ENCODE measurements around the gene HLF. TPM values are rescaled to one million over a fixed set of nuclear protein-coding genes. Genes with fewer than 3 reads are reported as not detected.

HLF gene
- total RNA-seq, 1 experiment from 2014 or later, result 3.2 TPM

DNA sequence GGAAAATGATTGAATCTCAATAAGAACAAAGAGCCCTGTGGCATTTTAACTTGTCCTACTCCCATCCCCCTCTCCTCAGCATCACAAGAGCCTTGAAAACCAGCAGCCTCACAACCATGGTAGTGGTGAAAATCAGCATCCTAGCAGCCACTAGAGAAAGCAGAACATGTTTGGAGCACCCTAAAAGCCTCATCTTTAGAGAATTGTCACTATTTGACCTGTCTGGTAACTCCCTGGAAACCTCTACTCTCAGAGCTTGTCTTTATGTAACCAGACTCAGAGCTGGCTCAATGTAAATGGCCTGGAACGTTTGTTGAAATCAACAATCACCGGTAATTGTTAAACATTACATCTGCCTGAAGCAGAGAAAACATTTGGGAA lies 86.1 kb downstream of the HLF start:
- Histone ChIP-seq H3K4me1 (ENCODE audit: insufficient read depth, low read length, poor library complexity, severe bottlenecking) (peaks cover 19% of the 10 kb centered on the region), H3K27me3 (replicated peaks; ENCODE audit: insufficient read depth, low read depth, low read length, poor library complexity) (no peaks in the 10 kb centered on the region), H3K4me3 (ENCODE audit: low read depth, low read length, poor library complexity, severe bottlenecking) (no peak overlapping the region), H3K27ac (ENCODE audit: low read depth, low read length, poor library complexity, severe bottlenecking) (no peak overlapping the region), H3K36me3 (ENCODE audit: insufficient read depth, low read length, poor library complexity, severe bottlenecking) (no peaks in the 10 kb centered on the region), H3K9me3 (ENCODE audit: low read depth, low read length, poor library complexity, severe bottlenecking) (no peaks in the 10 kb centered on the region)
- ChIA-PET POLR2A (ENCODE audit: low non-redundant PET) (no interaction called here), CTCF (interaction anchor here (0.6 kb wide), 1 partner anchor 113 kb away, joined by 3 read pairs; no protein-coding TSS in a partner anchor)
- TF ChIP-seq, protein P1, sequence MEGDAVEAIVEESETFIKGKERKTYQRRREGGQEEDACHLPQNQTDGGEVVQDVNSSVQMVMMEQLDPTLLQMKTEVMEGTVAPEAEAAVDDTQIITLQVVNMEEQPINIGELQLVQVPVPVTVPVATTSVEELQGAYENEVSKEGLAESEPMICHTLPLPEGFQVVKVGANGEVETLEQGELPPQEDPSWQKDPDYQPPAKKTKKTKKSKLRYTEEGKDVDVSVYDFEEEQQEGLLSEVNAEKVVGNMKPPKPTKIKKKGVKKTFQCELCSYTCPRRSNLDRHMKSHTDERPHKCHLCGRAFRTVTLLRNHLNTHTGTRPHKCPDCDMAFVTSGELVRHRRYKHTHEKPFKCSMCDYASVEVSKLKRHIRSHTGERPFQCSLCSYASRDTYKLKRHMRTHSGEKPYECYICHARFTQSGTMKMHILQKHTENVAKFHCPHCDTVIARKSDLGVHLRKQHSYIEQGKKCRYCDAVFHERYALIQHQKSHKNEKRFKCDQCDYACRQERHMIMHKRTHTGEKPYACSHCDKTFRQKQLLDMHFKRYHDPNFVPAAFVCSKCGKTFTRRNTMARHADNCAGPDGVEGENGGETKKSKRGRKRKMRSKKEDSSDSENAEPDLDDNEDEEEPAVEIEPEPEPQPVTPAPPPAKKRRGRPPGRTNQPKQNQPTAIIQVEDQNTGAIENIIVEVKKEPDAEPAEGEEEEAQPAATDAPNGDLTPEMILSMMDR (conservative IDR thresholded peaks at IDR 0.05; ENCODE audit: low read depth, low read length), result no peak
- no peak for TF ChIP-seq EZH2 (IDR thresholded peaks at IDR 0.05; ENCODE audit: borderline replicate concordance, low read depth, low read length, poor library complexity, severe bottlenecking)
- DNase-seq (ENCODE audit: low spot score), result no peak
- BruUV-seq (replicated peaks), result no TSS peak
- intact Hi-C loops (cut with micrococcal nuclease; ENCODE audit: unreplicated experiment), result loop anchor here (2.0 kb wide), 1 partner anchor 184 kb away; no protein-coding TSS in a partner anchor

DNA sequence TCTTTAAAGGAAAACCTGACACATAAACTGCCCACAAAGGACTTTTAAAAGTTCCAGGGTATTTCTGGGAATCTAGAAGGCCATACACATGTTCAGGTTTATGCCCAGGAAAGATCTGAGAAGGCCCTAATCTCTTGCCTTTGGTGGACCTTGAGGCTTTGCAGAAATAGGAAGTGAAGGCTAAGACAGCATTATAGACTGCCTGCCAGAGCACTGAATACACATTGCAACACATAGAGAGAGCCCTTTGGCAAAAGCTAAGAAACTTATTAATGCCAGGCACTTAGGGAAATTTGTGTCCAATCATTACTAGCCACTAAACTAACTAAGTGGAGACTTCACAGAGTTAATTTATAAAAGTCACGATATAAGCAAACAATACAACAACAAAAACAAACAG lies 86.5 kb downstream of the HLF start:
- BruUV-seq (replicated peaks), result no TSS peak
- Histone ChIP-seq H3K27me3 (replicated peaks; ENCODE audit: insufficient read depth, low read depth, low read length, poor library complexity) (no peaks in the 10 kb centered on the region), H3K9me3 (ENCODE audit: low read depth, low read length, poor library complexity, severe bottlenecking) (no peaks in the 10 kb centered on the region), H3K27ac (ENCODE audit: low read depth, low read length, poor library complexity, severe bottlenecking) (no peak overlapping the region), H3K36me3 (ENCODE audit: insufficient read depth, low read length, poor library complexity, severe bottlenecking) (no peaks in the 10 kb centered on the region), H3K4me3 (ENCODE audit: low read depth, low read length, poor library complexity, severe bottlenecking) (no peak overlapping the region), H3K4me1 (ENCODE audit: insufficient read depth, low read length, poor library complexity, severe bottlenecking) (peaks cover 19% of the 10 kb centered on the region)
- ChIA-PET POLR2A (ENCODE audit: low non-redundant PET) (no interaction called here), CTCF (no interaction called here)
- TF ChIP-seq, protein P1 (conservative IDR thresholded peaks at IDR 0.05; ENCODE audit: low read depth, low read length), result no peak
- TF ChIP-seq EZH2 (IDR thresholded peaks at IDR 0.05; ENCODE audit: borderline replicate concordance, low read depth, low read length, poor library complexity, severe bottlenecking), result no peak
- no peak for DNase-seq (ENCODE audit: low spot score)
- intact Hi-C loops (cut with micrococcal nuclease; ENCODE audit: unreplicated experiment), result loop anchor here (2.0 kb wide), 1 partner anchor 184 kb away; no protein-coding TSS in a partner anchor

DNA sequence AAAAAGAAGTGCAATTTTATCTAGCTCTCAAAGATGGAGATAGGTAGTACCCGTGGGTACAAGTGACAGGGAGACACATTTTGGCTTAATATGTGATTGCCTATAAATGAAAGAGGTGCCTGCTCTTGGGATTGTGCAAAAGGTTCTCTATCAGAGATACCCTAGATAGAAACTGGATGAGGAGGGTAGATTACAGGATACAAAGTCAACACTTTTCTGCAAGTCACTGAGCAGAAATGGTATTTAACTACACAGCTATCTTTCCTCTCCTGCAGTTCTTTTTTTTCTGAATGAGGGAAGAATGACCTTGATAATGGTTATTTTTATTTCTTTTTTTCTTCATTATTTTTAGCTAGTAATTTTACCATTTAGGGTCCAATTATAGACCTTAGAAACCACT lies 89.2 kb downstream of the HLF start:
- POLR2A ChIA-PET (ENCODE audit: low non-redundant PET), result interaction anchor here (0.8 kb wide), 1 partner anchor 298 kb away, joined by 3 read pairs; no protein-coding TSS in a partner anchor
- intact Hi-C loops (cut with micrococcal nuclease; ENCODE audit: unreplicated experiment), result no loop called here

More for the DNA sequence above, 89.2 kb downstream of the HLF start:
- CTCF ChIA-PET, result no interaction called here
- DNase-seq (ENCODE audit: low spot score), result no peak
- no TSS peak for BruUV-seq (replicated peaks)
- TF ChIP-seq, protein P1 (conservative IDR thresholded peaks at IDR 0.05; ENCODE audit: low read depth, low read length), result no peak
- no peak for TF ChIP-seq EZH2 (IDR thresholded peaks at IDR 0.05; ENCODE audit: borderline replicate concordance, low read depth, low read length, poor library complexity, severe bottlenecking)
- Histone ChIP-seq H3K36me3 (ENCODE audit: insufficient read depth, low read length, poor library complexity, severe bottlenecking) (no peaks in the 10 kb centered on the region), H3K9me3 (ENCODE audit: low read depth, low read length, poor library complexity, severe bottlenecking) (no peaks in the 10 kb centered on the region), H3K27me3 (replicated peaks; ENCODE audit: insufficient read depth, low read depth, low read length, poor library complexity) (no peaks in the 10 kb centered on the region), H3K27ac (ENCODE audit: low read depth, low read length, poor library complexity, severe bottlenecking) (no peak overlapping the region), H3K4me1 (ENCODE audit: insufficient read depth, low read length, poor library complexity, severe bottlenecking) (peaks cover 7% of the 10 kb centered on the region), H3K4me3 (ENCODE audit: low read depth, low read length, poor library complexity, severe bottlenecking) (no peak overlapping the region)

Data from A673 (cell line).